Kidney (tissue), 14 donors: Measurements from ENCODE around the gene IQSEC1. TPM values are rescaled to one million over a fixed set of nuclear protein-coding genes. Genes with fewer than 3 reads are reported as not detected.

ENCODE experiments used
- DNase-seq, 5 donors: peaks; one replicate each; pipeline ENCODE4 v3.0.0-alpha.2; 2013 to 2020
- FAIRE-seq: peaks from 2 replicates; lab custom pipeline; 2012; peaks lifted over from hg19 to GRCh38; lab: Jason Lieb, UNC
- H3K27ac ChIP-seq, 2 donors: one replicate each; pipeline ENCODE4 v1.7.0; 2013; ENCODE audit warnings: low read depth in 2 of 2, low read length in 2 of 2, inconsistent platforms in 1 of 2
- H3K27me3 ChIP-seq: one replicate; pipeline ENCODE4 v1.7.1; 2013; ENCODE audit warnings: low read length, inconsistent platforms; ENCODE audit not compliant: control insufficient read depth, insufficient read depth
- H3K36me3 ChIP-seq, 3 donors: one replicate each; pipeline versions ENCODE4 v1.7.0 to v1.7.1; 2013; ENCODE audit warnings: low read length in 3 of 3, control low read depth in 1 of 3, inconsistent platforms in 1 of 3; ENCODE audit not compliant: insufficient read depth in 3 of 3, control insufficient read depth in 2 of 3
- H3K4me1 ChIP-seq, 3 donors: one replicate each; pipeline versions ENCODE4 v1.7.0 to v1.7.1; 2013; ENCODE audit warnings: low read length in 3 of 3, inconsistent platforms in 1 of 3, low read depth in 1 of 3; ENCODE audit not compliant: control insufficient read depth in 2 of 3, insufficient read depth in 2 of 3
- H3K4me3 ChIP-seq, 3 donors: one replicate each; pipeline versions ENCODE4 v1.7.0 to v1.8.1; 2013; ENCODE audit warnings: low read length in 3 of 3, control low read depth in 1 of 3, inconsistent platforms in 1 of 3
- H3K9ac ChIP-seq, 3 donors: one replicate each; pipeline versions ENCODE4 v1.7.0 to v1.7.1; 2013; ENCODE audit warnings: low read length in 3 of 3, control low read depth in 1 of 3, inconsistent platforms in 1 of 3
- H3K9me3 ChIP-seq, 3 donors: one replicate each; pipeline versions ENCODE4 v1.7.0 to v1.7.1; 2013; ENCODE audit warnings: low read length in 3 of 3, control low read depth in 1 of 3, inconsistent platforms in 1 of 3; ENCODE audit not compliant: control insufficient read depth in 2 of 3, insufficient read depth in 1 of 3
- CTCF ChIP-seq: IDR thresholded peaks from 3 replicates; pipeline ENCODE4 v1.5.1; 2012; ENCODE audit warnings: mild to moderate bottlenecking, moderate library complexity, borderline replicate concordance; ENCODE audit not compliant: insufficient read depth; ENCODE audit errors: extremely low read depth
- intact Hi-C: fragments of 100-400 bp; cut with DNase I; formaldehyde crosslinking; loops from one replicate; pipeline ENCODE4 v1.11.1; 2022
- polyA plus RNA-seq: library from polyadenylated mRNA; stranded (reverse); fragments of 350-450 nt; fragmentation: Illumina TruSeq; extraction: RNeasy Lipid Tissue Mini Kit (QIAGEN cat#74804); gene quantifications from one replicate; pipeline ENCODE4 v1.2.3, GENCODE V29; 2014; ENCODE audit warnings: low read depth, low replicate concordance; ENCODE audit not compliant: insufficient read depth
- total RNA-seq: library from RNA; stranded (reverse); fragmentation: NEBNext Ultra II Directional; extraction: Animal tissue kit (Norgen Biotek cat#: 25700); gene quantifications from one replicate; pipeline ENCODE4 v1.2.1, GENCODE V29; 2021
- donor health status: control.
- donor health status: control.
- donor health status: control.
- donor health status: control.
- donor health status: control.
- donor health status: DM: yes; HTN: yes; CAD: no.
- donor health status: Normal renal cell carcinoma (clear cell type).

The IQSEC1 gene
- total and polyA plus RNA-seq, 2 donors from 2014 or later = 15.1 to 45.7 TPM

GRCh38 chr3:13042715-13043271 is 30.4 kb downstream of the IQSEC1 start:
- Histone ChIP-seq H3K9ac (no peak overlapping the region), H3K4me1 (no peaks in the 10 kb centered on the region), H3K27ac (no peak overlapping the region), H3K4me3 (no peak overlapping the region), H3K36me3 (no peaks in the 10 kb centered on the region), H3K9me3 (no peaks in the 10 kb centered on the region), H3K27me3 (no peaks in the 10 kb centered on the region)
- intact Hi-C loops = no loop called here
- DNase-seq (peak in 4 of 5 donors; percentile 42 to 69 (median 53)), FAIRE-seq (no peak)
- TF ChIP-seq CTCF = no peak

GRCh38 chr3:13042127-13042701 is 31.0 kb downstream of the IQSEC1 start:
- TF ChIP-seq CTCF = no peak
- no peaks in the 10 kb centered on the region for H3K27me3 ChIP-seq
- H3K9me3 ChIP-seq = no peaks in the 10 kb centered on the region
- H3K4me3 ChIP-seq = no peak overlapping the region
- no peak overlapping the region for H3K9ac ChIP-seq
- intact Hi-C loops = no loop called here
- H3K4me1 ChIP-seq = no peaks in the 10 kb centered on the region
- DNase-seq (peak; percentile 49 to 70 (median 52)), FAIRE-seq (no peak)
- no peak overlapping the region for H3K27ac ChIP-seq
- H3K36me3 ChIP-seq = no peaks in the 10 kb centered on the region

GRCh38 chr3:13041113-13041776 is 32.0 kb downstream of the IQSEC1 start:
- no peak overlapping the region for H3K27ac ChIP-seq
- no peak for TF ChIP-seq CTCF
- no peaks in the 10 kb centered on the region for H3K27me3 ChIP-seq
- H3K36me3 ChIP-seq = no peaks in the 10 kb centered on the region
- no peaks in the 10 kb centered on the region for H3K4me1 ChIP-seq
- H3K9ac ChIP-seq = no peak overlapping the region
- no peak overlapping the region for H3K4me3 ChIP-seq
- DNase-seq (peak in 3 of 5 donors; percentile 63 to 70 (median 64)), FAIRE-seq (no peak)
- intact Hi-C loops = no loop called here
- H3K9me3 ChIP-seq = no peaks in the 10 kb centered on the region
